H1 (cell line): ENCODE data around the gene KATNAL1. TPM values are rescaled to one million over a fixed set of nuclear protein-coding genes. Genes with fewer than 3 reads are reported as not detected.

Source experiments
- CBX8 ChIP-seq: fragments of 300-800, 300-1000 bp; sonication (generic); IDR thresholded peaks from 2 replicates; pipeline ENCODE4 v1.7.1; 2016; ENCODE audit warnings: low read depth, low read length, borderline replicate concordance
- CHD2 ChIP-seq: IDR thresholded peaks from 2 replicates; pipeline ENCODE4 v1.6.1; 2012; ENCODE audit warnings: low read length, improper control_type of control experiment
- FOSL1 ChIP-seq: IDR thresholded peaks from 2 replicates; pipeline ENCODE4 v1.6.1; 2011; ENCODE audit warnings: mild to moderate bottlenecking, low read depth, low read length, moderate library complexity; ENCODE audit not compliant: insufficient read depth
- HDAC6 ChIP-seq: IDR thresholded peaks from one replicate; pipeline ENCODE4 v1.7.1; 2012; ENCODE audit warnings: low read depth, mild to moderate bottlenecking, inconsistent platforms, low read length, moderate library complexity
- JUN ChIP-seq: IDR thresholded peaks from 2 replicates; pipeline ENCODE4 v1.6.1; 2011; ENCODE audit warnings: low read depth, mild to moderate bottlenecking, improper control_type of control experiment, low read length
- RNF2 ChIP-seq: fragments of 200-900, 300-1000 bp; sonication (generic); IDR thresholded peaks from 2 replicates; pipeline ENCODE4 v1.7.1; 2016; ENCODE audit warnings: borderline replicate concordance, low read depth, mild to moderate bottlenecking, antibody characterized with exemption, low read length; ENCODE audit not compliant: poor library complexity, severe bottlenecking; ENCODE audit errors: missing control alignments
- polyA plus RNA-seq, 7 experiments: library from polyadenylated mRNA; depleted of rRNA in 3 of 7; stranded (reverse) in 5 of 7; unstranded in 2 of 7; fragments of >200 nt in 5 of 7; fragments of 200-250 nt in 2 of 7; gene quantifications; 1 replicate in 5 of 7; 2 replicates in 1 of 7; 4 replicates in 1 of 7; pipeline versions ENCODE4 v1.2.1 to v1.2.3, GENCODE V29; 2011 to 2013; ENCODE audit warnings: missing spikeins in 2 of 7, mixed read lengths in 2 of 7
- total RNA-seq: library from RNA; stranded (reverse); fragmentation: NEBNext Ultra II Directional; extraction: Animal tissue kit (Norgen Biotek cat#: 25700); gene quantifications from 2 replicates; pipeline ENCODE4 v1.2.1, GENCODE V29; 2021

Gene KATNAL1
- total and polyA plus RNA-seq, 2 of the 8 experiments (the other 6 are each of a cell fraction or from before 2014, with no cell fraction given) = 4.0 to 13.2 TPM

- TF ChIP-seq RNF2 (no peak), FOSL1 (no peak), JUN (no peak), CHD2 (no peak), HDAC6 (no peak), CBX8 (no peak)
- TF ChIP-seq, all 59 proteins: peak for 0
These were observed 13.3 kb downstream of the KATNAL1 start (continued) for GRCh38 chr13:30294004-30294403.
